Sigmoid colon (tissue), 4 donors: ENCODE results near the gene PAX9.

Source experiments
- EP300 ChIP-seq, 4 donors: sonication (generic); formaldehyde crosslinking; IDR thresholded peaks; one replicate each; pipeline ENCODE4 v1.6.1; 2017; ENCODE audit warnings: antibody characterized with exemption in 4 of 4
- POLR2AphosphoS5 ChIP-seq, 4 donors: sonication (generic); formaldehyde crosslinking; IDR thresholded peaks; one replicate each; pipeline ENCODE4 v1.6.1; 2017; ENCODE audit warnings: antibody characterized with exemption in 4 of 4

GRCh38 chr14:36690311-36691040 lies 28.8 kb downstream of the PAX9 start:
- TF ChIP-seq POLR2AphosphoS5 (IDR thresholded peaks at IDR 0.05) (no peak), EP300 (IDR thresholded peaks at IDR 0.05) (no peak)
